ENCODE data around the gene ANKRD30BL. TPM values are rescaled to one million over a fixed set of nuclear protein-coding genes. Genes with fewer than 3 reads are reported as not detected.
"Not testable (repeated sequence)": the region's sequence is repeated elsewhere in the genome, so short reads cannot be mapped to it uniquely, and the experiment has no call there.

ANKRD30BL gene, protein sequence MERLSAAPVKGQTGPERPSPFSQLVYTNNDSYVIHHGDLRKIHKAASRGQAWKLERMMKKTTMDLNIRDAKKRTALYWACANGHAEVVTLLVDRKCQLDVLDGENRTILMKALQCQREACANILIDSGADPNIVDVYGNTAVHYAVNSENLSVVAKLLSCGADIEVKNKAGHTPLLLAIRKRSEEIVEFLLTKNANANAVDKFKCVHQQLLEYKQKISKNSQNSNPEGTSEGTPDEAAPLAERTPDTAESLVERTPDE
- not detected for total RNA-seq

DNA sequence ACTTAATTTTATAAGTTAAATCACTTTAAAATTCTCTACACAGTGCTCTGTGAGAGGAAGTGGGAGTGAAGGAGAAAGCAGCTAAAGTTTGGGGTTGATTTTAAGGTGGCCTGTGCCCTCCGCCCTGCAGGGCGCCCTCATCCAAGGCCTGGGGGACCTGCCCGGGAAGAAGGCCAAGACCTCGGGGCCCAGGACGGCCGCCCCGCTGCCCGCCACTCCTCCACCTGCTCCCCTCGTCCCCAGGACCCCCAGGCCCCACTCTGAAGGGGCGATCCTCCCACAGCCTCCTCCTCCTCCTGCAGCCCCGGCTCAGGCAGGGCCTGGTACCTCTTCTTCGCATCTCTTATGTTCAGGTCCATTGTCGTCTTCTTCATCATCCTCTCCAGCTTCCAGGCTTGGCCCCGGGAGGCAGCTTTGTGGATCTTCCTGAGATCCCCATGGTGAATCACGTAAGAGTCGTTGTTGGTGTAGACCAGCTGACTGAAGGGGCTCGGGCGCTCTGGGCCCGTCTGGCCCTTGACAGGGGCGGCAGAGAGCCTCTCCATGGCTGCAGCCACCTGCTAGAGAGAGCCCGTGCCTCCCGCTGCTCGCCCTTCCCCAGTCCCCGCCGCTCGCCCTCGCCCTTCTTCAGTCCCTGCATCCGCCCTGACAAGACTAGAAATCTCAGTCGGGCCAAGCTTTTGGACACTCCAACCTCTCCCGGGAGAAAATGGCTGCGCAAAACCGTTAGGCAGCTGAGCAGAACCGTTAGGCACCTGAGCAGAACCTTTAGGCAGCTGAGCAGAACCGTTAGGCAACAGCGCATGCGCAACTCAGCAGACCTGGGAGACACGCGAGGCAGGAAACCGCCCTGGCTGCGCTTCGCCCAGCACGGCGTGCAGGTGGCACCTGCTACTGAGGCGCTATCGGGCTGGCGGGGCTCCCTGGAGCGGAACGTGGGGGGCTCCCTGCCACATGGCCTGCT, at the start of gene ANKRD30BL:
Gene ANKRD30BL (minus strand): TSS at position 792 of the 964 bp plus-strand sequence. CDS start 247 bp downstream, at position 545.
- not testable (repeated sequence) for ATAC-seq (ENCODE audit: insufficient number of reproducible peaks, low FRiP score, low read depth); H3K27ac ChIP-seq; H3K4me3 ChIP-seq; H3K4me1 ChIP-seq (ENCODE audit: control insufficient read depth in 1 of 2, low read depth in 2 of 2); H3K27me3 ChIP-seq (replicated peaks; ENCODE audit: insufficient read depth); H3K9me3 ChIP-seq; H3K36me3 ChIP-seq; DNase-seq (ENCODE audit: low spot score)

- not testable (repeated sequence) for H3K9me3 ChIP-seq; H3K27me3 ChIP-seq (replicated peaks; ENCODE audit: insufficient read depth); ATAC-seq (ENCODE audit: insufficient number of reproducible peaks, low FRiP score, low read depth); H3K36me3 ChIP-seq; H3K4me1 ChIP-seq (ENCODE audit: control insufficient read depth in 1 of 2, low read depth in 2 of 2); H3K4me3 ChIP-seq; H3K27ac ChIP-seq; DNase-seq (ENCODE audit: low spot score)
Measured at GRCh38 chr2:132202866-132203265, 41.1 kb upstream of the ANKRD30BL start.

GRCh38 chr2:132192854-132193253, 31.1 kb upstream of the ANKRD30BL start:
- DNase-seq (ENCODE audit: low spot score); H3K27me3 ChIP-seq (replicated peaks; ENCODE audit: insufficient read depth); H3K4me1 ChIP-seq (ENCODE audit: control insufficient read depth in 1 of 2, low read depth in 2 of 2); H3K4me3 ChIP-seq; H3K36me3 ChIP-seq; ATAC-seq (ENCODE audit: insufficient number of reproducible peaks, low FRiP score, low read depth); H3K9me3 ChIP-seq; H3K27ac ChIP-seq: not testable (repeated sequence)

DNA sequence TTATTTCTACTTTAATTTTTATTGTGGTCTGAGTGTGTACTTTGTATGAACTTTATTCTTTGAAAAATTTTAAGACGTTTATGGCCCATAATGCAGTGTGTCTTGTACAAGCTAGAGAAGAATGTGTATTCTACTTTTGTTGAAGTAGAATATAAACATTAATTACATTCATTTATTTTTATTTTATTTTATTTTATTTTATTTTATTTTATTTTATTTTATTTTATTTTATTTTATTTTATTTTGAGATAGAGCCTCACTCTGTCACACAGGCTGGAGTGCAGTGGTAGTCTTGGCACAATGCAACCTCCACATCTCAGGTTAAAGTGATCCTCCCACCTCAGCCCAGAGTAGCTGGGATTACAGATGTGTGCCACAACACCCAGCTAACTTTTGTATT, 5.3 kb upstream of the ANKRD30BL start:
- H3K36me3 ChIP-seq; H3K27me3 ChIP-seq (replicated peaks; ENCODE audit: insufficient read depth); H3K4me1 ChIP-seq (ENCODE audit: control insufficient read depth in 1 of 2, low read depth in 2 of 2); H3K4me3 ChIP-seq; ATAC-seq (ENCODE audit: insufficient number of reproducible peaks, low FRiP score, low read depth); H3K9me3 ChIP-seq; DNase-seq (ENCODE audit: low spot score); H3K27ac ChIP-seq: not testable (repeated sequence)

GRCh38 chr2:132162125-132162660, 441 bp upstream of the ANKRD30BL start:
- H3K27ac ChIP-seq; H3K4me1 ChIP-seq (ENCODE audit: control insufficient read depth in 1 of 2, low read depth in 2 of 2); H3K9me3 ChIP-seq; DNase-seq (ENCODE audit: low spot score); H3K36me3 ChIP-seq; H3K27me3 ChIP-seq (replicated peaks; ENCODE audit: insufficient read depth); H3K4me3 ChIP-seq; ATAC-seq (ENCODE audit: insufficient number of reproducible peaks, low FRiP score, low read depth): not testable (repeated sequence)

- H3K9me3 ChIP-seq; H3K4me3 ChIP-seq; ATAC-seq (ENCODE audit: insufficient number of reproducible peaks, low FRiP score, low read depth); H3K36me3 ChIP-seq; H3K4me1 ChIP-seq (ENCODE audit: control insufficient read depth in 1 of 2, low read depth in 2 of 2); DNase-seq (ENCODE audit: low spot score); H3K27me3 ChIP-seq (replicated peaks; ENCODE audit: insufficient read depth); H3K27ac ChIP-seq: not testable (repeated sequence)
Measured at GRCh38 chr2:132146774-132147173, 15.0 kb downstream of the ANKRD30BL start.
